Dermis lymphatic vessel endothelial cell (primary cell): Measurements from ENCODE around the gene CAVIN3. TPM values are rescaled to one million over a fixed set of nuclear protein-coding genes. Genes with fewer than 3 reads are reported as not detected.

ENCODE experiments used
- total RNA-seq: library from RNA; depleted of rRNA; stranded (reverse); fragments of >200 nt; gene quantifications from 2 replicates; pipeline ENCODE4 v1.2.1, GENCODE V29; 2014

The CAVIN3 gene
- 78.0 and 95.1 TPM in 2 replicates for total RNA-seq

GRCh38 chr11:6320411-6321155 lies at the start of gene CAVIN3:
Gene CAVIN3, minus strand, starts transcription at chr11:6320501. Its CDS starts 25 bp downstream, at chr11:6320476.

Other genes starting within 250 kb of the CAVIN3 start
- not detected in 2 replicates for gene OR56B4, start 212.8 kb downstream of the CAVIN3 start, total RNA-seq
- not detected in 2 replicates for gene OR52B2, start 150.2 kb downstream of the CAVIN3 start, total RNA-seq
- not detected in 2 replicates for gene OR52W1, start 121.3 kb downstream of the CAVIN3 start, total RNA-seq
- gene C11orf42, start 114.9 kb downstream of the CAVIN3 start, total RNA-seq: not detected in 2 replicates
- 8.3 and 9.6 TPM in 2 replicates for gene FHIP1B, start 85.9 kb downstream of the CAVIN3 start, total RNA-seq
- gene CNGA4, start 81.4 kb downstream of the CAVIN3 start, total RNA-seq: under 0.01 TPM in 1 of 2 replicates, not detected in the other
- gene CCKBR, start 60.7 kb downstream of the CAVIN3 start, total RNA-seq: not detected in 2 replicates
- gene SMPD1, start 70.0 kb upstream of the CAVIN3 start, total RNA-seq: 13.5 and 14.1 TPM in 2 replicates
- 24.9 and 34.5 TPM in 2 replicates for gene APBB1, start 98.6 kb upstream of the CAVIN3 start, total RNA-seq
- 0.34 TPM in 1 of 2 replicates, not detected in the other for gene HPX, start 120.5 kb upstream of the CAVIN3 start, total RNA-seq
- gene TRIM3, start 153.4 kb upstream of the CAVIN3 start, total RNA-seq: 14.7 and 17.4 TPM in 2 replicates
- gene ARFIP2, start 160.8 kb upstream of the CAVIN3 start, total RNA-seq: 33.2 and 37.0 TPM in 2 replicates
- gene TIMM10B, start 161.0 kb upstream of the CAVIN3 start, total RNA-seq: 19.9 and 29.0 TPM in 2 replicates
- gene DNHD1, start 176.8 kb upstream of the CAVIN3 start, total RNA-seq: 1.4 and 2.8 TPM in 2 replicates